ENCODE data around the gene ASB1.

DNA sequence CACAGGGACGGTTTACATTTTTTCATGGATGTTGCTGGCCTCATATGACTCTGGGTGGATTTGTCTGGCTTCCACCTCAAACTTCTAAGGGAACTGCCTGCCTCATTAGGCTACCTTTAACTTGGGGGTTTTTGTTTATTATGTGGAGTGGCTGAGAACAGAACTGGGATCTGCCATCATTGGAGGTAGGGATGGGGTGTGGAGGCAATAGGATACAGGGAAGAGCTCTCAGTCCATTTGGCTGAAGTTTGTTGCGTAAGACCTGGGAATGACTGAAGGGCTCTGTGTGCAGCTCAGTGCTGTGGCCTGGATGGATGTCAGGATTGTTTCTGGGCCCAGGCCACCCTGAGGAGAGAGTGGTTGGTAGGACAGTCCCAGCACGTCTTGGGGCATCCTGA is 31.2 kb downstream of the ASB1 start:
- TF ChIP-seq EP300 (IDR thresholded peaks at IDR 0.05; ENCODE audit: borderline replicate concordance in 1 of 2, low read depth in 1 of 2, low read length in 1 of 2) (no peak), CTCF (IDR thresholded peaks at IDR 0.05) (no peak)
- TF ChIP-seq, protein P1, sequence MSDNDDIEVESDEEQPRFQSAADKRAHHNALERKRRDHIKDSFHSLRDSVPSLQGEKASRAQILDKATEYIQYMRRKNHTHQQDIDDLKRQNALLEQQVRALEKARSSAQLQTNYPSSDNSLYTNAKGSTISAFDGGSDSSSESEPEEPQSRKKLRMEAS (IDR thresholded peaks at IDR 0.05; ENCODE audit: low read depth): no peak

Data from SK-N-SH (cell line).